Endodermal cell (in vitro differentiated cells): ENCODE data around the gene LEFTY2. TPM values are rescaled to one million over a fixed set of nuclear protein-coding genes. Genes with fewer than 3 reads are reported as not detected.

Experiments used
- DNase-seq: peaks from one replicate; pipeline ENCODE4 v3.0.0-alpha.2; 2017
- H3K27ac ChIP-seq: 2 replicates; pipeline ENCODE4 v1.5.1; 2013; ENCODE audit warnings: mild to moderate bottlenecking, low read depth, low read length, moderate library complexity
- H3K27me3 ChIP-seq: 2 replicates; pipeline ENCODE4 v1.6.1; 2013; ENCODE audit warnings: mild to moderate bottlenecking, low read length, moderate library complexity; ENCODE audit not compliant: insufficient read depth, control insufficient read depth, poor library complexity, severe bottlenecking
- H3K36me3 ChIP-seq: 2 replicates; pipeline ENCODE4 v1.7.0; 2013; ENCODE audit warnings: mild to moderate bottlenecking, low read length, moderate library complexity; ENCODE audit not compliant: control insufficient read depth, insufficient read depth
- H3K4me1 ChIP-seq: one replicate; pipeline ENCODE4 v1.7.0; 2013; ENCODE audit warnings: low read length; ENCODE audit not compliant: control insufficient read depth, insufficient read depth
- H3K4me3 ChIP-seq: 2 replicates; pipeline ENCODE4 v1.5.1; 2013; ENCODE audit warnings: mild to moderate bottlenecking, low read length, moderate library complexity
- H3K9ac ChIP-seq: 2 replicates; pipeline ENCODE4 v1.6.1; 2013; ENCODE audit warnings: mild to moderate bottlenecking, low read length, moderate library complexity; ENCODE audit not compliant: poor library complexity, severe bottlenecking; ENCODE audit errors: extremely low read depth
- H3K9me3 ChIP-seq: 2 replicates; pipeline ENCODE4 v1.6.1; 2013; ENCODE audit warnings: mild to moderate bottlenecking, low read length, moderate library complexity; ENCODE audit not compliant: control insufficient read depth
- H3K27ac Mint-ChIP-seq: 2 replicates; pipeline ENCODE4 v1.8.0; 2020; ENCODE audit warnings: mixed read lengths
- H3K27me3 Mint-ChIP-seq: 2 replicates; pipeline ENCODE4 v1.8.0; 2021; ENCODE audit warnings: mild to moderate bottlenecking, mixed read lengths; ENCODE audit not compliant: insufficient read depth
- H3K36me3 Mint-ChIP-seq: 2 replicates; pipeline ENCODE4 v1.8.0; 2020; ENCODE audit warnings: low read depth, mixed read lengths
- H3K4me1 Mint-ChIP-seq: 2 replicates; pipeline ENCODE4 v1.8.0; 2020; ENCODE audit warnings: mixed read lengths
- H3K4me3 Mint-ChIP-seq: 2 replicates; pipeline ENCODE4 v1.8.0; 2020; ENCODE audit warnings: mild to moderate bottlenecking, moderate library complexity, mixed read lengths
- H3K9me3 Mint-ChIP-seq: 2 replicates; pipeline ENCODE4 v1.8.0; 2020; ENCODE audit warnings: mild to moderate bottlenecking, mixed read lengths
- CTCF ChIP-seq: fragments of 200-600 bp; sonication (generic); conservative IDR thresholded peaks from 2 replicates; pipeline ENCODE4 v1.5.0; 2021; ENCODE audit warnings: antibody characterized with exemption, mild to moderate bottlenecking
- WGBS, 2 experiments: methylation state at CpG; one replicate each; pipeline versions ENCODE4 v1.1.5 to v1.1.7; 2013; ENCODE audit warnings: missing lambda C conversion rate in 2 of 2, mixed read lengths in 1 of 2; ENCODE audit not compliant: insufficient coverage in 1 of 2, insufficient read length in 1 of 2; 5-methylcytosine and 5-hydroxymethylcytosine counted together
- total RNA-seq, 2 donors: library from RNA; stranded (reverse); fragmentation: NEBNext Ultra II Directional in 1 of 2; extraction: Animal tissue kit (Norgen Biotek cat#: 25700) in 1 of 2; gene quantifications; 2 replicates in 1 of 2; 3 replicates in 1 of 2; pipeline ENCODE4 v1.2.1, GENCODE V29; 2021

Gene LEFTY2
- total RNA-seq, 2 donors from 2014 or later = 272 to 938 TPM

- 86 to 95% methylated on average over 4 of the region's 4 CpGs for WGBS, 2 experiments
- Histone ChIP-seq H3K27me3 (no peaks in the 10 kb centered on the region), H3K9me3 (no peaks in the 10 kb centered on the region), H3K36me3 (no peaks in the 10 kb centered on the region), H3K4me3 (no peak overlapping the region), H3K4me1 (peaks cover 15% of the 10 kb centered on the region), H3K9ac (no peak overlapping the region), H3K27ac (no peak overlapping the region)
- Mint-ChIP-seq H3K27me3 (peaks cover 44% of the 10 kb centered on the region), H3K9me3 (no peaks in the 10 kb centered on the region), H3K36me3 (no peaks in the 10 kb centered on the region), H3K4me1 (peaks cover 30% of the 10 kb centered on the region), H3K27ac (no peak overlapping the region), H3K4me3 (no peak overlapping the region)
- no peak for DNase-seq
- no peak for TF ChIP-seq CTCF
Observed at GRCh38 chr1:225953315-225953714, 12.3 kb upstream of the LEFTY2 start.

GRCh38 chr1:225950905-225951497, 10.0 kb upstream of the LEFTY2 start:
- no peaks in the 10 kb centered on the region for H3K27me3 ChIP-seq
- WGBS, 2 experiments = 72% methylated on average over 3 to 9 of the region's 9 CpGs
- no peak overlapping the region for H3K9ac ChIP-seq
- no peaks in the 10 kb centered on the region for H3K36me3 Mint-ChIP-seq
- peaks cover 43% of the 10 kb centered on the region for H3K4me1 Mint-ChIP-seq
- TF ChIP-seq CTCF = no peak
- peaks cover 44% of the 10 kb centered on the region for H3K27me3 Mint-ChIP-seq
- H3K4me3 ChIP-seq = peak overlapping the region; percentile 29
- DNase-seq = peak; percentile 91
- no peaks in the 10 kb centered on the region for H3K9me3 ChIP-seq
- H3K27ac ChIP-seq = no peak overlapping the region
- H3K36me3 ChIP-seq = no peaks in the 10 kb centered on the region
- peaks cover 36% of the 10 kb centered on the region for H3K4me1 ChIP-seq
- no peak overlapping the region for H3K4me3 Mint-ChIP-seq
- H3K9me3 Mint-ChIP-seq = no peaks in the 10 kb centered on the region
- no peak overlapping the region for H3K27ac Mint-ChIP-seq

- Mint-ChIP-seq H3K27ac (peak overlapping the region; percentile 83), H3K4me1 (peaks cover 62% of the 10 kb centered on the region), H3K4me3 (peak overlapping the region; percentile 38), H3K9me3 (no peaks in the 10 kb centered on the region), H3K27me3 (peaks cover 28% of the 10 kb centered on the region), H3K36me3 (no peaks in the 10 kb centered on the region)
- Histone ChIP-seq H3K9me3 (no peaks in the 10 kb centered on the region), H3K9ac (peak overlapping the region; percentile 12), H3K36me3 (no peaks in the 10 kb centered on the region), H3K27ac (no peak overlapping the region), H3K27me3 (no peaks in the 10 kb centered on the region), H3K4me1 (peaks cover 51% of the 10 kb centered on the region), H3K4me3 (peak overlapping the region; percentile 75)
- peak; percentile 85 for DNase-seq
- TF ChIP-seq CTCF = no peak
- WGBS, 2 experiments = 10 to 34% methylated on average over 4 to 6 of the region's 6 CpGs
Observed at GRCh38 chr1:225949041-225949440, 8.0 kb upstream of the LEFTY2 start.
